Heart left ventricle (tissue), 13 donors: ENCODE data around the gene POLR2M.

Experiments used
- POLR2A ChIP-seq, 2 donors: fragments of 450-650 bp; IDR thresholded peaks; one replicate each; pipeline ENCODE4 v1.6.1; 2017; ENCODE audit warnings: antibody characterized with exemption in 2 of 2, mild to moderate bottlenecking in 2 of 2, moderate library complexity in 2 of 2
- TF ChIP-seq, protein P1 (sequence below), 12 donors: fragments of 200-600 bp; sonication (generic) in 4 of 12; IDR thresholded peaks; one replicate each; pipeline versions ENCODE4 v1.5.0 to v1.8.0; 2018 to 2022; ENCODE audit warnings: antibody characterized with exemption in 12 of 12, mild to moderate bottlenecking in 5 of 12
- donor health status: ischemic (EF 13 %, LVEDD 7.1; RV severe dilation, severe dysfunction).
- donor health status: DM: no; HTN: yes; CAD: no.
- donor health status: DM: no; HTN: no; CAD: no.
- donor health status: ischemic (EF 25% LVEDD 6.9; RV normal size, moderate dysfunction).
- donor health status: ischemic (EF 25% LVEDD 5.7; RV mildly dilated, moderate dysfunction).
- donor health status: ischemic (EF 35%, LVEDD 5.7; RV mildly dilated, moderate dysfunction).
- donor health status: nonischemic (EF 11% LVEDD 7.7; RV severe dilation, severe dysfunction).
- donor health status: DM: yes; HTN: yes; CAD: no.
- donor health status: PGD.
- donor health status: ischemic (EF 29% LVEDD 5.4; RV normal size, mild dysfunction).
- donor health status: nonischemic (EF 23%, LVEDD 6.1; RV moderate dilation, normal function).

DNA sequence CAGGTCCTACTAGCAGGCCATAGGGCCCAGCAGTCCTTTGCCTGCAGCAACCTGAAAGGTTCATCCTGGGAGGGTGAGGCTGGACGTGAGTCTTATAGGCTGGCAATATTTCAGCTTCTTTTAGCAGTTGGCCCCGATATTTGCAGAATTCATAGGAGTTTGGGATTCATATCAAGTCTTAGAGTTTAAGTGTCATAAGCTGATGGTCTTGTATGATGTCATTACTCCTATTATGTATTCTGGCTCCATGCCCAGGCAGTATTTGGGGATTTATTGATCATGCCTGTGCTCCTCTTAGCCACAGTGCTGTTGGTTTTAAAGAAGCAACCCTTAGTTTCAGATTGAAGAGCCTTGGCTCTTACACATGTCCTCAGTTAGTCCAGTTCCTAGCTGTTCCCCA, 41.3 kb upstream of the POLR2M start:
- TF ChIP-seq POLR2A (IDR thresholded peaks at IDR 0.05) = no peak
- TF ChIP-seq, protein P1, sequence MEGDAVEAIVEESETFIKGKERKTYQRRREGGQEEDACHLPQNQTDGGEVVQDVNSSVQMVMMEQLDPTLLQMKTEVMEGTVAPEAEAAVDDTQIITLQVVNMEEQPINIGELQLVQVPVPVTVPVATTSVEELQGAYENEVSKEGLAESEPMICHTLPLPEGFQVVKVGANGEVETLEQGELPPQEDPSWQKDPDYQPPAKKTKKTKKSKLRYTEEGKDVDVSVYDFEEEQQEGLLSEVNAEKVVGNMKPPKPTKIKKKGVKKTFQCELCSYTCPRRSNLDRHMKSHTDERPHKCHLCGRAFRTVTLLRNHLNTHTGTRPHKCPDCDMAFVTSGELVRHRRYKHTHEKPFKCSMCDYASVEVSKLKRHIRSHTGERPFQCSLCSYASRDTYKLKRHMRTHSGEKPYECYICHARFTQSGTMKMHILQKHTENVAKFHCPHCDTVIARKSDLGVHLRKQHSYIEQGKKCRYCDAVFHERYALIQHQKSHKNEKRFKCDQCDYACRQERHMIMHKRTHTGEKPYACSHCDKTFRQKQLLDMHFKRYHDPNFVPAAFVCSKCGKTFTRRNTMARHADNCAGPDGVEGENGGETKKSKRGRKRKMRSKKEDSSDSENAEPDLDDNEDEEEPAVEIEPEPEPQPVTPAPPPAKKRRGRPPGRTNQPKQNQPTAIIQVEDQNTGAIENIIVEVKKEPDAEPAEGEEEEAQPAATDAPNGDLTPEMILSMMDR (IDR thresholded peaks at IDR 0.05) = no peak
